ENCODE results near the gene JARID2. TPM values are rescaled to one million over a fixed set of nuclear protein-coding genes. Genes with fewer than 3 reads are reported as not detected.

Gene JARID2
- total RNA-seq, 4 donors from 2014 or later, result 6.6 to 8.1 (median 7.5) TPM

GRCh38 chr6:15557174-15557573 is 311.3 kb downstream of the JARID2 start:
- peaks cover 10 to 25% of the 10 kb centered on the region in 2 donors for H3K4me1 ChIP-seq
- no peaks in the 10 kb centered on the region for H3K27me3 ChIP-seq
- no peaks in the 10 kb centered on the region for H3K9me3 ChIP-seq
- no peak overlapping the region for H3K27ac ChIP-seq
- TF ChIP-seq POLR2A (IDR thresholded peaks at IDR 0.05), result no peak
- TF ChIP-seq CTCF (IDR thresholded peaks at IDR 0.05), result no peak
- no peak for DNase-seq
- H3K36me3 ChIP-seq, result no peaks in the 10 kb centered on the region
- H3K4me3 ChIP-seq (replicated peaks in 1 of 3), result no peak overlapping the region
- intact Hi-C loops (cut with DNase I), result no loop called here

GRCh38 chr6:15560713-15561112 is 314.8 kb downstream of the JARID2 start:
- 68 to 79% methylated on average over 1 of the region's 1 CpG for WGBS, 2 donors
- DNase-seq, result no peak
- no peaks in the 10 kb centered on the region for H3K9me3 ChIP-seq
- TF ChIP-seq CTCF (IDR thresholded peaks at IDR 0.05), result no peak
- TF ChIP-seq POLR2A (IDR thresholded peaks at IDR 0.05), result no peak
- no peaks in the 10 kb centered on the region for H3K27me3 ChIP-seq
- H3K4me1 ChIP-seq, result peaks cover 14 to 26% of the 10 kb centered on the region in 2 donors
- H3K4me3 ChIP-seq (replicated peaks in 1 of 3), result no peak overlapping the region
- H3K36me3 ChIP-seq, result no peaks in the 10 kb centered on the region
- intact Hi-C loops (cut with DNase I), result no loop called here
- H3K27ac ChIP-seq, result peak overlapping the region in 1 of 3 donors; percentile 14

GRCh38 chr6:15561447-15562199 is 315.8 kb downstream of the JARID2 start:
- Histone ChIP-seq H3K36me3 (no peaks in the 10 kb centered on the region), H3K4me3 (replicated peaks in 1 of 3) (no peak overlapping the region), H3K9me3 (no peaks in the 10 kb centered on the region), H3K27me3 (no peaks in the 10 kb centered on the region), H3K4me1 (peaks cover 14 to 23% of the 10 kb centered on the region in 2 donors), H3K27ac (no peak overlapping the region)
- TF ChIP-seq CTCF (IDR thresholded peaks at IDR 0.05) (no peak), POLR2A (IDR thresholded peaks at IDR 0.05) (no peak)
- DNase-seq, result no peak
- intact Hi-C loops (cut with DNase I), result no loop called here
- WGBS, 2 donors, result 90% methylated on average over 3 of the region's 3 CpGs

- H3K9me3 ChIP-seq, result no peaks in the 10 kb centered on the region
- no peak for TF ChIP-seq POLR2A (IDR thresholded peaks at IDR 0.05)
- TF ChIP-seq CTCF (IDR thresholded peaks at IDR 0.05), result no peak
- intact Hi-C loops (cut with DNase I), result no loop called here
Measured at GRCh38 chr6:15562977-15563376, 317.1 kb downstream of the JARID2 start.

More at GRCh38 chr6:15562977-15563376, 317.1 kb downstream of the JARID2 start:
- Histone ChIP-seq H3K27me3 (no peaks in the 10 kb centered on the region), H3K4me3 (replicated peaks in 1 of 3) (no peak overlapping the region), H3K27ac (no peak overlapping the region), H3K36me3 (no peaks in the 10 kb centered on the region), H3K4me1 (peaks cover 14 to 21% of the 10 kb centered on the region in 2 donors)
- no peak for DNase-seq
- WGBS, 2 donors, result 38 to 48% methylated on average over 1 of the region's 1 CpG

Data from thyroid gland (tissue), 4 donors.